ENCODE data around the gene CLIC4.

DNA sequence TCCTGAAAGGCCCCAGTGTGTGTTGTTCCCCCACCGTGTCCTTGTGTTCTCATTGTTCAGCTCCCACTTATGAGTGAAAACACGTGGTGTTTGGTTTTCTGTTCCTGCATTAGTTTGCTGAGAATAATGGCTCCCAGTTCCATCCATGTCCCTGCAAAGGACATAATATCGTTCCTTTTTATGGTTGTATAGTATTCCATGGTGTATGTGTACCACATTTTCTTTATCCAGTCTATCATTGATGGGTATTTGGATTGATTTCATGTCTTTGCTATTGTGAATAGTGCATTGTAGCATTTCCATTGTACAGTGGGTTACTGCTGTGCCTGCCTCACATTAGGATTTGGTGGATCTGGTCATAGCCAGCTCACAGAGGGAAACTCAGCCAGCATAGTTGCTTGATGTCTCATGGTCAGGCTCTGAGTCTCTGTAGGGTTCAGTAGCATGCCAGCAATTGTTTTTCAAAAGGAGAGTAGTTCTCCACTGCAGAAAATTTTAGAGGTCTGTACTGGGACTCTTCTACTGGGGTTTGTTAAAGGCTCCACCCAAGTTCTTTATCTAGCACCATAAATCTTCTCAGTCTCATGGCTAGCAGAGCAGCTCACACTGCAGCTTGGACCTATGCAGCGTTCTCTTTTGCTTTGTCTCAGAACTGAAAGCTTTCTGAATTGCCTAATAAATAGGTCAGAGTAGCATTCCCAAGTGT is 143.9 kb downstream of the CLIC4 start:
- TF ChIP-seq, protein P1, sequence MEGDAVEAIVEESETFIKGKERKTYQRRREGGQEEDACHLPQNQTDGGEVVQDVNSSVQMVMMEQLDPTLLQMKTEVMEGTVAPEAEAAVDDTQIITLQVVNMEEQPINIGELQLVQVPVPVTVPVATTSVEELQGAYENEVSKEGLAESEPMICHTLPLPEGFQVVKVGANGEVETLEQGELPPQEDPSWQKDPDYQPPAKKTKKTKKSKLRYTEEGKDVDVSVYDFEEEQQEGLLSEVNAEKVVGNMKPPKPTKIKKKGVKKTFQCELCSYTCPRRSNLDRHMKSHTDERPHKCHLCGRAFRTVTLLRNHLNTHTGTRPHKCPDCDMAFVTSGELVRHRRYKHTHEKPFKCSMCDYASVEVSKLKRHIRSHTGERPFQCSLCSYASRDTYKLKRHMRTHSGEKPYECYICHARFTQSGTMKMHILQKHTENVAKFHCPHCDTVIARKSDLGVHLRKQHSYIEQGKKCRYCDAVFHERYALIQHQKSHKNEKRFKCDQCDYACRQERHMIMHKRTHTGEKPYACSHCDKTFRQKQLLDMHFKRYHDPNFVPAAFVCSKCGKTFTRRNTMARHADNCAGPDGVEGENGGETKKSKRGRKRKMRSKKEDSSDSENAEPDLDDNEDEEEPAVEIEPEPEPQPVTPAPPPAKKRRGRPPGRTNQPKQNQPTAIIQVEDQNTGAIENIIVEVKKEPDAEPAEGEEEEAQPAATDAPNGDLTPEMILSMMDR (IDR thresholded peaks at IDR 0.05; ENCODE audit: borderline replicate concordance, extremely low read depth, low read length, poor library complexity, severe bottlenecking) = no peak
- TF ChIP-seq EZH2 (IDR thresholded peaks at IDR 0.05; ENCODE audit: borderline replicate concordance, low read depth, low read length, severe bottlenecking) = no peak
